ENCODE results near the gene EDC4. TPM values are rescaled to one million over a fixed set of nuclear protein-coding genes. Genes with fewer than 3 reads are reported as not detected.

Gene EDC4
- 10 to 100 TPM; 25.8 to 41.6 (median 31.3) TPM for total RNA-seq
- 10 to 100 TPM; 30.2 to 46.8 TPM for polyA plus RNA-seq
- long read RNA-seq, donor 1, full-length matches to known transcripts = 32 of 79 reads
- long read RNA-seq, donor 1, partial matches to known transcripts = 38 of 79 reads
- long read RNA-seq, donor 1, other reads (novel, unspliced or antisense) = 9 of 79 reads
- long read RNA-seq, donor 2, full-length matches to known transcripts = 28 of 106 reads
- long read RNA-seq, donor 2, partial matches to known transcripts = 60 of 106 reads
- long read RNA-seq, donor 2, other reads (novel, unspliced or antisense) = 18 of 106 reads
- long read RNA-seq, donor 3, full-length matches to known transcripts = 13 of 75 reads
- long read RNA-seq, donor 3, partial matches to known transcripts = 50 of 75 reads
- long read RNA-seq, donor 3, other reads (novel, unspliced or antisense) = 12 of 75 reads

- TF ChIP-seq, protein P1, sequence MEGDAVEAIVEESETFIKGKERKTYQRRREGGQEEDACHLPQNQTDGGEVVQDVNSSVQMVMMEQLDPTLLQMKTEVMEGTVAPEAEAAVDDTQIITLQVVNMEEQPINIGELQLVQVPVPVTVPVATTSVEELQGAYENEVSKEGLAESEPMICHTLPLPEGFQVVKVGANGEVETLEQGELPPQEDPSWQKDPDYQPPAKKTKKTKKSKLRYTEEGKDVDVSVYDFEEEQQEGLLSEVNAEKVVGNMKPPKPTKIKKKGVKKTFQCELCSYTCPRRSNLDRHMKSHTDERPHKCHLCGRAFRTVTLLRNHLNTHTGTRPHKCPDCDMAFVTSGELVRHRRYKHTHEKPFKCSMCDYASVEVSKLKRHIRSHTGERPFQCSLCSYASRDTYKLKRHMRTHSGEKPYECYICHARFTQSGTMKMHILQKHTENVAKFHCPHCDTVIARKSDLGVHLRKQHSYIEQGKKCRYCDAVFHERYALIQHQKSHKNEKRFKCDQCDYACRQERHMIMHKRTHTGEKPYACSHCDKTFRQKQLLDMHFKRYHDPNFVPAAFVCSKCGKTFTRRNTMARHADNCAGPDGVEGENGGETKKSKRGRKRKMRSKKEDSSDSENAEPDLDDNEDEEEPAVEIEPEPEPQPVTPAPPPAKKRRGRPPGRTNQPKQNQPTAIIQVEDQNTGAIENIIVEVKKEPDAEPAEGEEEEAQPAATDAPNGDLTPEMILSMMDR (IDR thresholded peaks at IDR 0.05) = peak in 1 of 9 donors; percentile 9
- H3K27ac ChIP-seq = peak within 1 kb of the TSS; percentile 43 to 93 (median 90)
- H3K4me1 ChIP-seq = peaks cover 17 to 41% (median 31%) of the 10 kb centered on the region in 9 donors
- peaks cover under 1 to 68% (median 46%) of the 10 kb centered on the region in 9 donors for H3K36me3 ChIP-seq
- peak; percentile 91 to 95 (median 93) for ATAC-seq
- 2% methylated on average over 71 to 72 of the region's 72 CpGs for WGBS, 2 donors
- peak within 1 kb of the TSS; percentile 79 to 100 (median 97) for H3K4me3 ChIP-seq
- no peaks in the 10 kb centered on the region for H3K27me3 ChIP-seq
- no peaks in the 10 kb centered on the region for H3K9me3 ChIP-seq
- intact Hi-C loops (cut with DNase I) = loop anchor here in 2 of 10 donors (2.0 kb wide), 2 partner anchors 26 to 30 kb away; partner anchors contain the start of genes CENPT (in 1 of the 2), NUTF2 (in 1 of the 2) and THAP11 (in 1 of the 2)
- DNase-seq = peak; percentile 89 to 90
These were observed at the start of gene EDC4 for GRCh38 chr16:67872631-67873434. TSS of gene EDC4 (plus strand) at chr16:67873052. CDS start at chr16:67873262, 210 bp downstream.

GRCh38 chr16:67825119-67825518 lies 47.7 kb upstream of the EDC4 start:
- Histone ChIP-seq H3K4me1 (peaks cover 0 to 4% (median 0%) of the 10 kb centered on the region in 9 donors), H3K4me3 (no peak overlapping the region), H3K27ac (no peak overlapping the region), H3K9me3 (no peaks in the 10 kb centered on the region), H3K27me3 (no peaks in the 10 kb centered on the region), H3K36me3 (peaks cover 0 to 42% (median 10%) of the 10 kb centered on the region in 9 donors)
- 87 to 92% methylated on average over 8 of the region's 8 CpGs for WGBS, 2 donors
- DNase-seq (no peak), ATAC-seq (no peak)
- intact Hi-C loops (cut with DNase I) = loop anchor here in 3 of 10 donors (5.0 to 10.0 kb wide), 3 partner anchors 97 to 210 kb away; no protein-coding TSS in a partner anchor
- TF ChIP-seq, protein P1 (IDR thresholded peaks at IDR 0.05) = no peak

GRCh38 chr16:67825906-67826305 lies 46.9 kb upstream of the EDC4 start:
- Histone ChIP-seq H3K4me3 (no peak overlapping the region), H3K27me3 (no peaks in the 10 kb centered on the region), H3K27ac (no peak overlapping the region), H3K36me3 (peaks cover 0 to 50% (median 10%) of the 10 kb centered on the region in 9 donors), H3K9me3 (no peaks in the 10 kb centered on the region), H3K4me1 (peaks cover 0 to 6% (median 0%) of the 10 kb centered on the region in 9 donors)
- 94 to 96% methylated on average over 14 of the region's 14 CpGs for WGBS, 2 donors
- ATAC-seq (no peak), DNase-seq (no peak)
- TF ChIP-seq, protein P1 (IDR thresholded peaks at IDR 0.05) = no peak
- intact Hi-C loops (cut with DNase I) = loop anchor here in 3 of 10 donors (5.0 to 10.0 kb wide), 3 partner anchors 96 to 209 kb away; no protein-coding TSS in a partner anchor

DNA sequence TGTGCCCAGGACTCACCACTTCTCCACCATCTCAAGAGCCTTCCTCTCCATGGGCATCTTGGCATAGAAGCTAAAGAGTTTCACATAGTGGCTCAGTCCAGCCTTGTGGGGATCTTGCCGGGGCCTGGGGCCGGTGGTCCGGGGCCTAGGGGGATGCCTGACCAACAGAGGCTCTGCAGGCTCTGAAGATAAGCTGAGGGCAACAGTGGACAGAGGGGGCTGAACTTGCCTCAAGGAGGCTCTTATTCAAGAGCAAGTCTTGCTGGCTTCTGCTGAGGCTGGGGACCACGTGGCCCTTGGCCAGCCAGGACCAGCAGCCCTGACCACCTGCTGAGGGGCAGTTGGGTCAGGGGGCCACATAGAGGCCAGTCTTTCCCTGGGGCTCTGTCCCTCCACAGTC lies 44.2 kb upstream of the EDC4 start:
- ATAC-seq (no peak), DNase-seq (no peak)
- Histone ChIP-seq H3K27me3 (no peaks in the 10 kb centered on the region), H3K9me3 (no peaks in the 10 kb centered on the region), H3K4me1 (peaks cover 0 to 21% (median 9%) of the 10 kb centered on the region in 9 donors), H3K36me3 (peaks cover 0 to 63% (median 12%) of the 10 kb centered on the region in 9 donors), H3K27ac (no peak overlapping the region), H3K4me3 (no peak overlapping the region)
- TF ChIP-seq, protein P1 (IDR thresholded peaks at IDR 0.05) = no peak
- intact Hi-C loops (cut with DNase I) = loop anchor here in 3 of 10 donors (5.0 to 10.0 kb wide), 3 partner anchors 94 to 206 kb away; no protein-coding TSS in a partner anchor
- 95% methylated on average over 4 of the region's 4 CpGs for WGBS, 2 donors

Data from heart right ventricle (tissue), 16 donors.